RWPE2 (cell line): ENCODE measurements around the gene B9D1.
A peak's percentile ranks its signal among the peaks of the same experiment; 100 is the strongest.

ENCODE experiments used
- ATAC-seq: fragments of 200-7000 bp; cut with Tn5 transposase; 3 replicates; pipeline ENCODE4 v1.9.1; 2021; ENCODE audit warnings: low read depth
- DNase-seq: peaks from one replicate; pipeline ENCODE4 v3.0.0-alpha.2; 2020; ENCODE audit warnings: low spot score
- H3K27ac ChIP-seq: fragments of 450-650 bp; 2 replicates; pipeline ENCODE4 v1.5.1; 2017; ENCODE audit warnings: mild to moderate bottlenecking; ENCODE audit not compliant: poor library complexity, severe bottlenecking
- H3K27me3 ChIP-seq: fragments of 250-450 bp; sonication (Bioruptor Pico); 2 replicates; pipeline ENCODE4 v1.5.1; 2021; ENCODE audit warnings: mild to moderate bottlenecking, moderate library complexity; ENCODE audit not compliant: insufficient read depth, poor library complexity, severe bottlenecking
- H3K36me3 ChIP-seq: fragments of 250-450 bp; sonication (Bioruptor Pico); 2 replicates; pipeline ENCODE4 v1.5.1; 2020; ENCODE audit warnings: low read depth, mild to moderate bottlenecking, moderate library complexity
- H3K4me1 ChIP-seq: fragments of 250-450 bp; sonication (Bioruptor Pico); 2 replicates; pipeline ENCODE4 v1.5.1; 2021; ENCODE audit warnings: mild to moderate bottlenecking, moderate library complexity; ENCODE audit not compliant: insufficient read depth, poor library complexity, severe bottlenecking
- H3K4me3 ChIP-seq: fragments of 250-450 bp; sonication (Bioruptor Pico); 2 replicates; pipeline ENCODE4 v1.5.1; 2021; ENCODE audit warnings: mild to moderate bottlenecking, moderate library complexity; ENCODE audit not compliant: severe bottlenecking
- H3K9me3 ChIP-seq: fragments of 250-450 bp; sonication (Bioruptor Pico); 2 replicates; pipeline ENCODE4 v1.5.1; 2021; ENCODE audit warnings: mild to moderate bottlenecking, moderate library complexity; ENCODE audit not compliant: severe bottlenecking
- CTCF ChIP-seq: fragments of 450-650 bp; IDR thresholded peaks from one replicate; pipeline ENCODE4 v1.5.1; 2017; ENCODE audit warnings: mild to moderate bottlenecking, moderate library complexity; ENCODE audit not compliant: poor library complexity, severe bottlenecking

The B9D1 gene

GRCh38 chr17:19332371-19333131 lies 30.0 kb downstream of the B9D1 start:
- H3K27ac ChIP-seq: no peak overlapping the region
- ATAC-seq: no peak
- no peaks in the 10 kb centered on the region for H3K27me3 ChIP-seq
- no peak for DNase-seq
- no peaks in the 10 kb centered on the region for H3K9me3 ChIP-seq
- no peak overlapping the region for H3K4me3 ChIP-seq
- H3K4me1 ChIP-seq: peaks cover 9% of the 10 kb centered on the region
- H3K36me3 ChIP-seq: peaks cover 33% of the 10 kb centered on the region
- no peak for TF ChIP-seq CTCF

GRCh38 chr17:19331543-19332245 lies 30.8 kb downstream of the B9D1 start:
- no peaks in the 10 kb centered on the region for H3K9me3 ChIP-seq
- DNase-seq (no peak), ATAC-seq (no peak)
- H3K27ac ChIP-seq: no peak overlapping the region
- H3K36me3 ChIP-seq: peaks cover 33% of the 10 kb centered on the region
- no peak for TF ChIP-seq CTCF
- H3K4me3 ChIP-seq: no peak overlapping the region
- H3K27me3 ChIP-seq: no peaks in the 10 kb centered on the region
- H3K4me1 ChIP-seq: peaks cover 16% of the 10 kb centered on the region

GRCh38 chr17:19331134-19331533 lies 31.4 kb downstream of the B9D1 start:
- no peak for TF ChIP-seq CTCF
- Histone ChIP-seq H3K27ac (peak overlapping the region; percentile 20), H3K36me3 (peaks cover 33% of the 10 kb centered on the region), H3K27me3 (no peaks in the 10 kb centered on the region), H3K4me3 (no peak overlapping the region), H3K9me3 (no peaks in the 10 kb centered on the region), H3K4me1 (peaks cover 19% of the 10 kb centered on the region)
- no peak for DNase-seq
- ATAC-seq: peak; percentile 73

GRCh38 chr17:19330271-19330670 lies 32.3 kb downstream of the B9D1 start:
- ATAC-seq: no peak
- no peak for TF ChIP-seq CTCF
- H3K4me3 ChIP-seq: no peak overlapping the region

GRCh38 chr17:19329839-19330238 lies 32.7 kb downstream of the B9D1 start:
- DNase-seq (no peak), ATAC-seq (no peak)
- Histone ChIP-seq H3K4me1 (peaks cover 22% of the 10 kb centered on the region), H3K36me3 (peaks cover 33% of the 10 kb centered on the region), H3K4me3 (no peak overlapping the region), H3K9me3 (peaks cover 5% of the 10 kb centered on the region), H3K27me3 (no peaks in the 10 kb centered on the region), H3K27ac (no peak overlapping the region)
- TF ChIP-seq CTCF: no peak

More at GRCh38 chr17:19330271-19330670, 32.3 kb downstream of the B9D1 start:
- peaks cover 5% of the 10 kb centered on the region for H3K9me3 ChIP-seq
- H3K36me3 ChIP-seq: peaks cover 33% of the 10 kb centered on the region
- H3K27ac ChIP-seq: no peak overlapping the region
- H3K27me3 ChIP-seq: no peaks in the 10 kb centered on the region
- DNase-seq: no peak
- H3K4me1 ChIP-seq: peaks cover 22% of the 10 kb centered on the region
